ENCODE data around the gene MAP3K4. TPM values are rescaled to one million over a fixed set of nuclear protein-coding genes. Genes with fewer than 3 reads are reported as not detected.

Gene MAP3K4
- total RNA-seq, 1 donor from 2014 or later: 56.7 TPM

DNA sequence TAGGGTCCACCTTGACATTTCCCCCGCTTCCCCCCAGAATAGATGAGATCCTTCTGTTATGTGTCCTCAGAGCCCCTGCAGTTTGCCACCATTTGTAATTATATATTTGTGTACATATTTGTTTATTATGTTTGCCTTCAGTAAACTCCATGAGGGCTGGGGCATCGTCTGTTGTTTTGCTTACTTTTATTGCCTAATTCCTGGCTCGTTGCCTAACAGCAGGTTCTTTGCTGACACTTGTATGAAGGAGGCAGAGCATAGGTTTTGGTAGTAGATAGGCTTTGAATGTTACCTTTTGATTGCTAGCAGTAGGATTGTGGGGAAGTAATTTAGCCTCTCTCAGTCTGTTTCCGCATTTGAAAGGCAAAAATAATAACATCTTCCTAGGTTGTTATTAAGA, 9.9 kb downstream of the MAP3K4 start:
- peaks cover 42% of the 10 kb centered on the region for H3K4me1 ChIP-seq
- no peak for DNase-seq (ENCODE audit: extremely low spot score in 2 of 2)
- no peak overlapping the region for H3K4me3 ChIP-seq
- no peak overlapping the region for H3K27ac ChIP-seq
- no peaks in the 10 kb centered on the region for H3K36me3 ChIP-seq
- TF ChIP-seq POLR2AphosphoS5 (IDR thresholded peaks at IDR 0.05; ENCODE audit: insufficient read depth in 1 of 2, low read depth in 1 of 2): no peak
- TF ChIP-seq, protein P1, sequence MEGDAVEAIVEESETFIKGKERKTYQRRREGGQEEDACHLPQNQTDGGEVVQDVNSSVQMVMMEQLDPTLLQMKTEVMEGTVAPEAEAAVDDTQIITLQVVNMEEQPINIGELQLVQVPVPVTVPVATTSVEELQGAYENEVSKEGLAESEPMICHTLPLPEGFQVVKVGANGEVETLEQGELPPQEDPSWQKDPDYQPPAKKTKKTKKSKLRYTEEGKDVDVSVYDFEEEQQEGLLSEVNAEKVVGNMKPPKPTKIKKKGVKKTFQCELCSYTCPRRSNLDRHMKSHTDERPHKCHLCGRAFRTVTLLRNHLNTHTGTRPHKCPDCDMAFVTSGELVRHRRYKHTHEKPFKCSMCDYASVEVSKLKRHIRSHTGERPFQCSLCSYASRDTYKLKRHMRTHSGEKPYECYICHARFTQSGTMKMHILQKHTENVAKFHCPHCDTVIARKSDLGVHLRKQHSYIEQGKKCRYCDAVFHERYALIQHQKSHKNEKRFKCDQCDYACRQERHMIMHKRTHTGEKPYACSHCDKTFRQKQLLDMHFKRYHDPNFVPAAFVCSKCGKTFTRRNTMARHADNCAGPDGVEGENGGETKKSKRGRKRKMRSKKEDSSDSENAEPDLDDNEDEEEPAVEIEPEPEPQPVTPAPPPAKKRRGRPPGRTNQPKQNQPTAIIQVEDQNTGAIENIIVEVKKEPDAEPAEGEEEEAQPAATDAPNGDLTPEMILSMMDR (IDR thresholded peaks at IDR 0.05): no peak
- TF ChIP-seq POLR2A (IDR thresholded peaks at IDR 0.05): no peak
- intact Hi-C loops (cut with DNase I): no loop called here
- no peaks in the 10 kb centered on the region for H3K27me3 ChIP-seq
- H3K9me3 ChIP-seq: no peaks in the 10 kb centered on the region

DNA sequence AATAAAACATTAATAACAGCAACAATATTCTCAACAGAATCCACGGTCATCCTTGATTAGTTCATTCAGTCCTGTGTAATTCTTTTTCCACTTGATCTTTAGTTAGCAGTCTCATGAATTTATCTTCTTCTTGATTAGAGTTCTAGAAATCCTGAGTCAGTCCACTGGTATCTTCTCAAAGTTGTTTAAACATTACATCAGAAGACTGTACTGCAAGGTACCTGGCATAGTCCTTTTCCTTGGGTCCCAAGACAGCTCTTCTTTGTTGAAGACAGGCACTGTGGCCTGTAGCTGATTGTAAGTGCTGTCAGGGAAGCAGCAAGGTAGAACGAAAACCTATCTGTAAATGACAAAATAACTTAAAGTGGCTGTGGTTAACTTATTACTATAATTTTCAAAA, 11.8 kb downstream of the MAP3K4 start:
- no peak for DNase-seq (ENCODE audit: extremely low spot score in 2 of 2)
- Histone ChIP-seq H3K4me1 (peaks cover 38% of the 10 kb centered on the region), H3K9me3 (no peaks in the 10 kb centered on the region), H3K27ac (no peak overlapping the region), H3K4me3 (no peak overlapping the region), H3K36me3 (no peaks in the 10 kb centered on the region), H3K27me3 (no peaks in the 10 kb centered on the region)
- TF ChIP-seq POLR2AphosphoS5 (IDR thresholded peaks at IDR 0.05; ENCODE audit: insufficient read depth in 1 of 2, low read depth in 1 of 2) (no peak), POLR2A (IDR thresholded peaks at IDR 0.05) (no peak)
- TF ChIP-seq, protein P1 (IDR thresholded peaks at IDR 0.05): no peak
- intact Hi-C loops (cut with DNase I): no loop called here

DNA sequence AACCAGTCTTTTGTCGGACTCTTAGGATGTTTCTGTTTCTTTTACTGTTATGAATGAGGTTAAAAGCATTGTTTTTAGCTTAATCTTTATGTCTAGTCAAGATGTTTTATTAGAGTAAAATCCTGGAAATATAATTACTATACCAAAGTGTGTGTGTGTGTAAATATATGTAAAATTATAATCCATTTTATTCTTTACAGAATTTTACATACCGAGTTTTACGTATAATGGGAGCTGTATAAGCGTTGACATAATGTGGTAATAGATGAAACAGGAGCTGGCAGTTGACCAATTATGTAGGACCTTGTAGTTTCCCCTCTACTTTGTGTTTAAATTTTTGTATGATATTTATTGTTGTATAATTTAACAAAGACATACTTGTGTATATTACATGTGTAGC, 16.7 kb downstream of the MAP3K4 start:
- Histone ChIP-seq H3K9me3 (no peaks in the 10 kb centered on the region), H3K36me3 (no peaks in the 10 kb centered on the region), H3K4me3 (no peak overlapping the region), H3K27ac (no peak overlapping the region), H3K4me1 (peaks cover 45% of the 10 kb centered on the region), H3K27me3 (no peaks in the 10 kb centered on the region)
- DNase-seq (ENCODE audit: extremely low spot score in 2 of 2): no peak
- TF ChIP-seq POLR2AphosphoS5 (IDR thresholded peaks at IDR 0.05; ENCODE audit: insufficient read depth in 1 of 2, low read depth in 1 of 2): no peak
- TF ChIP-seq POLR2A (IDR thresholded peaks at IDR 0.05): no peak
- TF ChIP-seq, protein P1 (IDR thresholded peaks at IDR 0.05): no peak
- intact Hi-C loops (cut with DNase I): no loop called here

DNA sequence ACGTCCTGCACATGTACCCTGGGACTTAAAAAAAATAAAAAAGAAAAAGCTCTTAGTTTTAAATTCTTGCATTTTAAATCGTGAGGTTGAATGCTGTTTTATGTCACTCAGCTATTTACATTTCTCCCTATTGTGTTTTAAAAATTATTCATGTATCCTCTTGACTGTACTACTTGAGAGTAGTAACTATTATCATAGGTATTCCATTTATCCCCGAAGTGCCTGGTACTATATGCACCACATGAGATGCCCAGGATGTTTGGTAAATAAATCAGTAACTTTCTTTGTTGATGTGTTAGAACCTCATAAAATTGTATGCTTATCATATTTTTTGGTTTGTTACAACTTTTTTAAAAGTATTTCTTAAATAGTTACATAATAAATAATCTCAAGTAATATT, 18.4 kb downstream of the MAP3K4 start:
- intact Hi-C loops (cut with DNase I): no loop called here
- no peaks in the 10 kb centered on the region for H3K9me3 ChIP-seq
- no peaks in the 10 kb centered on the region for H3K27me3 ChIP-seq
- TF ChIP-seq POLR2A (IDR thresholded peaks at IDR 0.05): no peak
- no peak for TF ChIP-seq POLR2AphosphoS5 (IDR thresholded peaks at IDR 0.05; ENCODE audit: insufficient read depth in 1 of 2, low read depth in 1 of 2)
- TF ChIP-seq, protein P1 (IDR thresholded peaks at IDR 0.05): no peak
- no peak overlapping the region for H3K27ac ChIP-seq
- no peak for DNase-seq (ENCODE audit: extremely low spot score in 2 of 2)
- no peak overlapping the region for H3K4me3 ChIP-seq
- H3K36me3 ChIP-seq: no peaks in the 10 kb centered on the region
- peaks cover 47% of the 10 kb centered on the region for H3K4me1 ChIP-seq

DNA sequence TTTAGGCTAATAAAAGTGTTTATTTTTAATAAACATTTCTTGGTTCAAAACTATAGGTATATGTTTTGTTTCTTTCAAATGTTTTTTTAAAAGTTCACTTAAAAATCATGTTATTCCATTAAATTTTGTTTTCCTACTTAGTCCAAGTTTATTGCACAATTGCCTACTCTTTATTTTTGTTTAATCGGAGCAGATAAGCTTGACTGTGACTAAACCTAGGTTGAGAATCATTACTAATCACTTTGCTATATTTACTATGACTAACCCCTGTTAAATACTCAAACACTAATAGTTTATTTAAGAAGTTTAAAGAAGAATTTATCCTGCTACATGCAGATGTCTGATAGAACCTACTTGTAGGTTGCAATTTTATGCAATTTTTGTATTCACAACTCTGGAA, 18.8 kb downstream of the MAP3K4 start:
- TF ChIP-seq POLR2AphosphoS5 (IDR thresholded peaks at IDR 0.05; ENCODE audit: insufficient read depth in 1 of 2, low read depth in 1 of 2): no peak
- no peak for TF ChIP-seq POLR2A (IDR thresholded peaks at IDR 0.05)
- TF ChIP-seq, protein P1 (IDR thresholded peaks at IDR 0.05): no peak

More for the DNA sequence above, 18.8 kb downstream of the MAP3K4 start:
- H3K4me1 ChIP-seq: peaks cover 43% of the 10 kb centered on the region
- no peaks in the 10 kb centered on the region for H3K36me3 ChIP-seq
- H3K27me3 ChIP-seq: no peaks in the 10 kb centered on the region
- DNase-seq (ENCODE audit: extremely low spot score in 2 of 2): no peak
- peak overlapping the region; percentile 57 for H3K27ac ChIP-seq
- H3K9me3 ChIP-seq: no peaks in the 10 kb centered on the region
- no peak overlapping the region for H3K4me3 ChIP-seq
- intact Hi-C loops (cut with DNase I): no loop called here

Measured in vagina (tissue), 2 donors.